ENCODE results near the gene HEATR9.

The HEATR9 gene

GRCh38 chr17:35879773-35880654 lies 11.3 kb upstream of the HEATR9 start, which contains the start of gene CCL5:
CCL5 (minus strand) TSS chr17:35880360.
- H3K27ac ChIP-seq: peak within 1 kb of the TSS; percentile 67
- no peak for TF ChIP-seq Cebpa-rat (IDR thresholded peaks at IDR 0.05)
- peaks cover 64% of the 10 kb centered on the region for H3K4me1 ChIP-seq
- no peaks in the 10 kb centered on the region for H3K36me3 ChIP-seq
- peak within 1 kb of the TSS; percentile 69 for H3K4me2 ChIP-seq
- no peaks in the 10 kb centered on the region for H3K9me3 ChIP-seq
- no peaks in the 10 kb centered on the region for H4K20me1 ChIP-seq
- H3K27me3 ChIP-seq: no peaks in the 10 kb centered on the region
- no peak within 1 kb of the TSS; the same call in 1 of the 2 replicates for H3K4me3 ChIP-seq
- H3K9ac ChIP-seq: no peak within 1 kb of the TSS; the same call in 1 of the 2 replicates

DNA sequence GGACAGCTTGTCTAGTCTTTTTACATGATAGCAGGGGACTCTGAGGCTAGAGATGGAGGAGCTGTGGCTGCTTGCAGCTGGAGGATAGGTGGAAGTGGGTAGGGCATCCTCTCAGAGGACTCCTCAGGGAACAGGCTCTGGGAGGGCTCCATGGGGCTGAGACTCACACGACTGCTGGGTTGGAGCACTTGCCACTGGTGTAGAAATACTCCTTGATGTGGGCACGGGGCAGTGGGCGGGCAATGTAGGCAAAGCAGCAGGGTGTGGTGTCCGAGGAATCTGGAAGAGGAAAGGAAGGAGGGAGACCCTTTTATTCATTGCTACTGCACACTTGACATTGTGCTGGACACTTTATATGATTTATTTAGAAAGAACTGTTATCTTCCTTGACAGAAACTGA lies 9.7 kb upstream of the HEATR9 start:
- H4K20me1 ChIP-seq: no peaks in the 10 kb centered on the region
- TF ChIP-seq Cebpa-rat (IDR thresholded peaks at IDR 0.05): no peak
- no peak overlapping the region for H3K27ac ChIP-seq
- no peaks in the 10 kb centered on the region for H3K9me3 ChIP-seq
- no peak overlapping the region for H3K4me3 ChIP-seq
- no peak overlapping the region for H3K9ac ChIP-seq
- H3K4me2 ChIP-seq: peak overlapping the region; percentile 50
- no peaks in the 10 kb centered on the region for H3K27me3 ChIP-seq
- H3K36me3 ChIP-seq: no peaks in the 10 kb centered on the region
- H3K4me1 ChIP-seq: peaks cover 64% of the 10 kb centered on the region

GRCh38 chr17:35877345-35878029 lies 8.8 kb upstream of the HEATR9 start:
- Histone ChIP-seq H3K27ac (no peak overlapping the region), H3K4me2 (peak overlapping the region; percentile 50), H3K9ac (no peak overlapping the region), H3K9me3 (no peaks in the 10 kb centered on the region), H3K4me3 (no peak overlapping the region), H3K36me3 (no peaks in the 10 kb centered on the region), H3K4me1 (peaks cover 70% of the 10 kb centered on the region), H4K20me1 (no peaks in the 10 kb centered on the region), H3K27me3 (no peaks in the 10 kb centered on the region)
- TF ChIP-seq Cebpa-rat (IDR thresholded peaks at IDR 0.05): no peak

GRCh38 chr17:35876534-35876933 lies 7.8 kb upstream of the HEATR9 start:
- Histone ChIP-seq H4K20me1 (no peaks in the 10 kb centered on the region), H3K9ac (no peak overlapping the region), H3K36me3 (no peaks in the 10 kb centered on the region), H3K27ac (no peak overlapping the region), H3K9me3 (no peaks in the 10 kb centered on the region), H3K4me3 (no peak overlapping the region), H3K4me2 (no peak overlapping the region), H3K4me1 (peaks cover 79% of the 10 kb centered on the region), H3K27me3 (no peaks in the 10 kb centered on the region)
- no peak for TF ChIP-seq Cebpa-rat (IDR thresholded peaks at IDR 0.05)

DNA sequence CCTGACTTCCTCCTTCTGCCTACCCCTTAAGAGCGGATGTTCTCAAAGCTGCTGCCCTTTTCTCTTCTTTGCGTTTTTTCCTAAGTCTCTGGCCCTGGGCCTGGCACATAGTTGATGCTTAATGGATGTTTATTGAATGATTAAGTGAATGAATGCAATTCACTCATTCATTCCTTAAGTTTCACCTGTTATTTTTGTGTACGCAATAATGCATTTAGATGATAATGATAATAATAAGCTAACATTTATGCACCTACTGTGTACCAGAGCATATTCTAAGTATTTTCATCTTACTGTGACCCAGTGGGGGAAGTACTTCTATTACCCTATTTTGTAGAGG lies 7.1 kb upstream of the HEATR9 start:
- Histone ChIP-seq H3K4me2 (peak overlapping the region; percentile 48), H3K4me3 (no peak overlapping the region), H3K9ac (no peak overlapping the region), H3K27ac (peak overlapping the region; percentile 56), H3K4me1 (peaks cover 81% of the 10 kb centered on the region), H4K20me1 (no peaks in the 10 kb centered on the region), H3K9me3 (no peaks in the 10 kb centered on the region), H3K27me3 (no peaks in the 10 kb centered on the region), H3K36me3 (no peaks in the 10 kb centered on the region)
- TF ChIP-seq Cebpa-rat (IDR thresholded peaks at IDR 0.05): no peak

DNA sequence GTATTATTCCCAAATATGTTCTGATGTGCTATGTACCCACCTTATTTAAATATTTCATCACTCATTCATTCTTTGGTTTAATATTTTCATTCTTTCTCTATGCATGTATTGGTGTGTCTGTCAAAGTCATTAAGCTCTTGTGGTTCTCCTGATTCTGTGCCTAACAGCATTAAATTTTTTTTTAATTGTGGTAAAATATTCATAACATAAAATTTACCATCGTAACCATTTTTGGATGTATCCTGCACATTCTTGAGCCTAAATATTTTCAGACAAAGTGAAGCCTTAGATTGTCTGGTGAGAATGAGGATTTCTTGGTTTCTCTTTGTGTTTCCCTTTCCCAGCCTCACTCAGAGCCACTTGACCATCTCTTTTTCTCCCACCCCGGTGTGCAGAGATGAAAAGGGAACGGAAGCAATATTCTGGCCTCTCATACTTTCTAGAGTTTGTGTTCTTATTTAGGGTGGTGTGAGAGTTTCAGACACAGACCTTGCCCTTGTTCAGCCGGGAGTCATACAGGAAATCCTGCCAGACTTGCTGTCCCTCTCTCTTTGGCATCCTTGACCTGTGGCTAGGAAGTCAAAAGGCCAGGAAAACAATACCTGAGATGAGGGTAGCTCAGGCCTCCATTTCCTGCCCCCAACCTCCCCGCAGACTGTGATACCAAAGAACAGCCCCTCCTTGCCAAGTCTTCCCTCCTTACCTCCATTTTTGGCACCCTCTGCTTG lies 6.5 kb upstream of the HEATR9 start:
- H3K9me3 ChIP-seq: no peaks in the 10 kb centered on the region
- H3K9ac ChIP-seq: no peak overlapping the region
- peaks cover 77% of the 10 kb centered on the region for H3K4me1 ChIP-seq
- H4K20me1 ChIP-seq: no peaks in the 10 kb centered on the region
- TF ChIP-seq Cebpa-rat (IDR thresholded peaks at IDR 0.05): no peak
- peak overlapping the region; percentile 48 for H3K4me2 ChIP-seq
- no peaks in the 10 kb centered on the region for H3K36me3 ChIP-seq
- peak overlapping the region; percentile 56 for H3K27ac ChIP-seq
- no peak overlapping the region for H3K4me3 ChIP-seq
- H3K27me3 ChIP-seq: no peaks in the 10 kb centered on the region

GRCh38 chr17:35872196-35872980 lies 3.7 kb upstream of the HEATR9 start:
- H3K9ac ChIP-seq: peak overlapping the region; percentile 36; the same call in 1 of the 2 replicates
- H3K36me3 ChIP-seq: no peaks in the 10 kb centered on the region
- peaks cover 49% of the 10 kb centered on the region for H3K4me1 ChIP-seq
- peak overlapping the region; percentile 50 for H3K4me3 ChIP-seq
- no peaks in the 10 kb centered on the region for H3K9me3 ChIP-seq
- no peaks in the 10 kb centered on the region for H4K20me1 ChIP-seq
- peak overlapping the region; percentile 84 for H3K4me2 ChIP-seq
- H3K27me3 ChIP-seq: no peaks in the 10 kb centered on the region; the same call in 1 of the 2 replicates
- TF ChIP-seq Cebpa-rat (IDR thresholded peaks at IDR 0.05): no peak
- H3K27ac ChIP-seq: peak overlapping the region; percentile 81

DNA sequence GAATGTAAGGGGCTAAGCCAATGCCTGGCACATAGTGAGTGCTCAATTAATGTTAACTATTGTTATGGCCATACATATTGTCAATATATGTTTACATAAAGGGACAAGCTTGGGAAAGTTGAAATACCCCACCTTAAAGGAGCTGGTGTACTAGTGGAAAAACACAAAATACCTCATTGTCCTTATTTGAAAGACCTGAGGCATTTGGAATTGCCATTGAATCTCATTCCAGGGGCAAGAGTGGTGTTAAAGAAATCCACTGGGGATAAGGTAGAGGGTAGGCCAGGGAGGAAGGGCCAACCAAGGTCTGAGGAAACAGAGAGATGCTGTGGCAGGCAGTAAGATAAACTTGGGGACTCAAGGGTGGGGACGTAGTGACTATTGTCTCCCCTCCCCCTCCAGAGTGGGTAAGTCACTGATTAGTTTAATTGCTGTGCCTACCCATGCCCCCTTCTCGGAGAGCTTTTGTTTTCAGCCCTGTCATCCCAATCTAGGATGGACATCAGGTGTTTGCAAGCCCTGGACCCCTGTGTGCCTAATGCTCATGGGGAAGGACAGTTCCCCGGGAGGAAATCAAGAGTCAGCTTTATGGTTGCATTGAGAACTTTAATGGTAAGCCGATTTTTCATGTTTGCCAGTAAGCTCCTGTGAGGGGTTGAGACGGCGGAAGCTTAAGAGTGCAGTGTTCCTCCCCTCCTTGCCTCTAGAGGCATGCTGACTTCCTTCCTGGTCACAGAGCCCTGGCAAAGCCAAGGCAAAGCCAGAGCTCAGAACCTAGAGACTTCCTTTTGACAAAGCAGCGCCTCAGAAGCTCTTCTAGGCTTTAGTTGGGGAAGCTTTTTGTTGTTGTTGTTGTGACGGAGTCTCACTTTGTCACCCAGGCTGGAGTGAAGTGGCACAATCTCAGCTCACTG lies 2.5 kb upstream of the HEATR9 start:
- Histone ChIP-seq H4K20me1 (no peaks in the 10 kb centered on the region), H3K9ac (peak overlapping the region; percentile 73; the same call in 1 of the 2 replicates), H3K4me2 (peak overlapping the region; percentile 84), H3K4me1 (peaks cover 49% of the 10 kb centered on the region), H3K27ac (peak overlapping the region; percentile 81), H3K9me3 (no peaks in the 10 kb centered on the region; the same call in none of the 2 replicates), H3K36me3 (no peaks in the 10 kb centered on the region), H3K4me3 (peak overlapping the region; percentile 50; the same call in 1 of the 2 replicates), H3K27me3 (no peaks in the 10 kb centered on the region; the same call in 1 of the 2 replicates)
- no peak for TF ChIP-seq Cebpa-rat (IDR thresholded peaks at IDR 0.05)

Data from BLaER1 (cell line).